Measurements from ENCODE around the gene EBF3. TPM values are rescaled to one million over a fixed set of nuclear protein-coding genes. Genes with fewer than 3 reads are reported as not detected.

Gene EBF3
- total RNA-seq, 1 experiment from 2014 or later, result 56.2 TPM

- TF ChIP-seq EZH2 (IDR thresholded peaks at IDR 0.05; ENCODE audit: borderline replicate concordance, low read depth, low read length, poor library complexity, severe bottlenecking), result no peak
- TF ChIP-seq, protein P1, sequence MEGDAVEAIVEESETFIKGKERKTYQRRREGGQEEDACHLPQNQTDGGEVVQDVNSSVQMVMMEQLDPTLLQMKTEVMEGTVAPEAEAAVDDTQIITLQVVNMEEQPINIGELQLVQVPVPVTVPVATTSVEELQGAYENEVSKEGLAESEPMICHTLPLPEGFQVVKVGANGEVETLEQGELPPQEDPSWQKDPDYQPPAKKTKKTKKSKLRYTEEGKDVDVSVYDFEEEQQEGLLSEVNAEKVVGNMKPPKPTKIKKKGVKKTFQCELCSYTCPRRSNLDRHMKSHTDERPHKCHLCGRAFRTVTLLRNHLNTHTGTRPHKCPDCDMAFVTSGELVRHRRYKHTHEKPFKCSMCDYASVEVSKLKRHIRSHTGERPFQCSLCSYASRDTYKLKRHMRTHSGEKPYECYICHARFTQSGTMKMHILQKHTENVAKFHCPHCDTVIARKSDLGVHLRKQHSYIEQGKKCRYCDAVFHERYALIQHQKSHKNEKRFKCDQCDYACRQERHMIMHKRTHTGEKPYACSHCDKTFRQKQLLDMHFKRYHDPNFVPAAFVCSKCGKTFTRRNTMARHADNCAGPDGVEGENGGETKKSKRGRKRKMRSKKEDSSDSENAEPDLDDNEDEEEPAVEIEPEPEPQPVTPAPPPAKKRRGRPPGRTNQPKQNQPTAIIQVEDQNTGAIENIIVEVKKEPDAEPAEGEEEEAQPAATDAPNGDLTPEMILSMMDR (conservative IDR thresholded peaks at IDR 0.05; ENCODE audit: low read depth, low read length), result no peak
- Histone ChIP-seq H3K27me3 (replicated peaks; ENCODE audit: insufficient read depth, low read depth, low read length, poor library complexity) (no peaks in the 10 kb centered on the region), H3K36me3 (ENCODE audit: insufficient read depth, low read length, poor library complexity, severe bottlenecking) (peaks cover 38% of the 10 kb centered on the region), H3K27ac (ENCODE audit: low read depth, low read length, poor library complexity, severe bottlenecking) (no peak overlapping the region), H3K9me3 (ENCODE audit: low read depth, low read length, poor library complexity, severe bottlenecking) (no peaks in the 10 kb centered on the region), H3K4me1 (ENCODE audit: insufficient read depth, low read length, poor library complexity, severe bottlenecking) (peaks cover 18% of the 10 kb centered on the region), H3K4me3 (ENCODE audit: low read depth, low read length, poor library complexity, severe bottlenecking) (no peak overlapping the region)
- DNase-seq (ENCODE audit: low spot score), result no peak
- intact Hi-C loops (cut with micrococcal nuclease; ENCODE audit: unreplicated experiment), result no loop called here
- ChIA-PET POLR2A (ENCODE audit: low non-redundant PET) (no interaction called here), CTCF (no interaction called here)
- no TSS peak for BruUV-seq (replicated peaks)
Measured at GRCh38 chr10:129942019-129942277, 22.1 kb downstream of the EBF3 start.

DNA sequence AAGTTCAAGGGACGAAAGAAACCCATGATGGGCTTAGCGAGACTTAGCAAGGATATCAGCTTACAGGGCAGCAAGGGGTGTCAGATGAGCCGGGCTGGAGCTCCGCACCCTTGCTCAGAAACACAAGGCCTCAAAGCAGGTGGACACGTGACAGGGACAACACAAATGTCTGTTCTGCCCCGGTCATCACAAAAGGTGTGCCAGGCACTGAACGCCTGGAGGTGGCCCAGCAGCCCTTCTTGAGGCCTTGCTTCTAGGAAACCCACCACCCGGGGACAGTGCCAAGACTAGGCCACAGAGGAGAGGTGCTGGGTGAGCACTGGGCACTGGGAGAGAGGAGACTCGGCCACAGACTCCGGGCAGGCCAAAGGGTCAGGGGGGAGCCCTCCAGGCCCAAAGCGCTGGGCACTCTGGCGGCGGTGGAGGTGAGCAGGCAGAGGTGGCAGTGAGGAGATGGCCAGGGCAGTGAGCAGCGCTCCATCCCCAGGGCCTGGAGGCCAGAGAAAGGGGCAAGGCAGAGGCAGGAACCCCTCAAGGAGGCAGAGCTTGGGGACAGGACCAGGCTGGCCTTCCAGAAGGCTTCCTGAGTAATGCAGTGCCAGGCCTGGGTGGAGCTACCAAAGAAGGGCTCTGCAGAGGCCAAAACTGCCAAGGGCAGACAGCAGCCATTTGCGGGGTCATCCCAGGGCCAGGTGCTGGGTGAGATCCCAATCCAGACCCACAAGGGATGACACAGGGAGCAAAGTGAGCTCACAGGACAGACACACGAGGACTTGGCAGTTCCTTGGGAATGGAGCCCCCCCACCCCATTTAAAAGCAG is 22.7 kb downstream of the EBF3 start:
- no peak for TF ChIP-seq EZH2 (IDR thresholded peaks at IDR 0.05; ENCODE audit: borderline replicate concordance, low read depth, low read length, poor library complexity, severe bottlenecking)
- TF ChIP-seq, protein P1 (conservative IDR thresholded peaks at IDR 0.05; ENCODE audit: low read depth, low read length), result no peak

DNA sequence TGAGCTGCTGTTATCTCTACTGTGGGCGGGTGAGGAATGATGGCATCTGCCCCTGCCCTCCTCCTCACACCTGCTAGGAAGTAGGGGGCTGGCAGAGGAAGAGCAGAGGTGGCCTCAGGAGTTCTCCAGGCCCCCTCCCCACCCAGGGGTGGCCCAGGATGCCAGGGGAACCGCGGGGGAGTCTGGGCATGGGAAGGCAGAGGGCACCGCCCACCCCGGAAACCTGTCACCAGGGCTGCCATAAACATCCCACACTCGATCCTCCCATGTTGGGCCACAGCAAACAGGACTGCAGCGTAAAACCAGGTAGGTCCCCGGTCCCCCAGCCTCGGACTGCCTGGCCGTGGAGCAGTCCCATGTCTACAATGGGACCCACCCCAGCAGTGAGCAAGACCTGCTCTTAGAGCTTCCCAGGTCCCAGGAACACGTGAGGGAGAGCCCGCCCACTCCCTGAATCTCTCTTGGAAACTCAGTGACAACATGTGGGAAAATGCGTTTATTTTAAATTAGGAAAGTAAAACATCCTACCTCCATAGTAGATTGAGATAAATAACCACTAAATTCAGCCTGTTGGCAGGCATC is 23.4 kb downstream of the EBF3 start:
- Histone ChIP-seq H3K36me3 (ENCODE audit: insufficient read depth, low read length, poor library complexity, severe bottlenecking) (peaks cover 38% of the 10 kb centered on the region), H3K9me3 (ENCODE audit: low read depth, low read length, poor library complexity, severe bottlenecking) (no peaks in the 10 kb centered on the region), H3K27me3 (replicated peaks; ENCODE audit: insufficient read depth, low read depth, low read length, poor library complexity) (no peaks in the 10 kb centered on the region), H3K27ac (ENCODE audit: low read depth, low read length, poor library complexity, severe bottlenecking) (no peak overlapping the region), H3K4me1 (ENCODE audit: insufficient read depth, low read length, poor library complexity, severe bottlenecking) (peaks cover 6% of the 10 kb centered on the region), H3K4me3 (ENCODE audit: low read depth, low read length, poor library complexity, severe bottlenecking) (no peak overlapping the region)
- no peak for TF ChIP-seq EZH2 (IDR thresholded peaks at IDR 0.05; ENCODE audit: borderline replicate concordance, low read depth, low read length, poor library complexity, severe bottlenecking)
- TF ChIP-seq, protein P1 (conservative IDR thresholded peaks at IDR 0.05; ENCODE audit: low read depth, low read length), result no peak
- no TSS peak for BruUV-seq (replicated peaks)
- POLR2A ChIA-PET (ENCODE audit: low non-redundant PET), result no interaction called here
- no peak for DNase-seq (ENCODE audit: low spot score)
- intact Hi-C loops (cut with micrococcal nuclease; ENCODE audit: unreplicated experiment), result no loop called here
- CTCF ChIA-PET, result interaction anchor here (0.5 kb wide), 1 partner anchor 31 kb away, joined by 3 read pairs; no protein-coding TSS in a partner anchor

More for the DNA sequence above, 22.7 kb downstream of the EBF3 start:
- ChIA-PET CTCF (no interaction called here), POLR2A (ENCODE audit: low non-redundant PET) (no interaction called here)
- intact Hi-C loops (cut with micrococcal nuclease; ENCODE audit: unreplicated experiment), result no loop called here
- H3K36me3 ChIP-seq (ENCODE audit: insufficient read depth, low read length, poor library complexity, severe bottlenecking), result peaks cover 38% of the 10 kb centered on the region
- H3K27me3 ChIP-seq (replicated peaks; ENCODE audit: insufficient read depth, low read depth, low read length, poor library complexity), result no peaks in the 10 kb centered on the region
- peaks cover 12% of the 10 kb centered on the region for H3K4me1 ChIP-seq (ENCODE audit: insufficient read depth, low read length, poor library complexity, severe bottlenecking)
- no peak overlapping the region for H3K27ac ChIP-seq (ENCODE audit: low read depth, low read length, poor library complexity, severe bottlenecking)
- no TSS peak for BruUV-seq (replicated peaks)
- no peak for DNase-seq (ENCODE audit: low spot score)
- no peak overlapping the region for H3K4me3 ChIP-seq (ENCODE audit: low read depth, low read length, poor library complexity, severe bottlenecking)
- H3K9me3 ChIP-seq (ENCODE audit: low read depth, low read length, poor library complexity, severe bottlenecking), result no peaks in the 10 kb centered on the region

All from A673 (cell line).